PC-9 (cell line): Measurements from ENCODE around the gene NAT8L. TPM values are rescaled to one million over a fixed set of nuclear protein-coding genes. Genes with fewer than 3 reads are reported as not detected.

Source experiments
- BruUV-seq: library from RNA; stranded (reverse); fragments of 400-500 nt; replicated peaks from 2 replicates; lab custom pipeline; 2021; lab: Mats Ljungman, UMichigan
- CTCF ChIA-PET: fragments of 300-600 bp; sonication (Branson Sonifier 250); formaldehyde crosslinking; loops from one replicate; lab custom pipeline; 2022; ENCODE audit warnings: antibody characterized with exemption; lab: Charles Lee
- POLR2A ChIA-PET: fragments of 300-600 bp; sonication (Branson Sonifier 250); formaldehyde crosslinking; loops from one replicate; lab custom pipeline; 2022; ENCODE audit warnings: antibody characterized with exemption; ENCODE audit not compliant: unreplicated experiment; lab: Charles Lee
- DNase-seq, 2 experiments: peaks; one replicate each; pipeline versions ENCODE4 v3.0.0 to v3.0.0-alpha.2; 2015 to 2022; ENCODE audit warnings: mixed read lengths in 1 of 2
- H2AFZ ChIP-seq: fragments of 200-600 bp; sonication (generic); 2 replicates; pipeline ENCODE4 v1.8.1; 2017; ENCODE audit warnings: antibody characterized with exemption
- H3F3A ChIP-seq: fragments of 200-600 bp; sonication (generic); 2 replicates; pipeline ENCODE4 v1.8.1; 2017; ENCODE audit warnings: antibody characterized with exemption, mild to moderate bottlenecking, low read depth; ENCODE audit not compliant: insufficient read depth
- H3K27ac ChIP-seq: fragments of 200-600 bp; sonication (generic); 2 replicates; pipeline ENCODE4 v1.6.1; 2016; ENCODE audit warnings: mixed run types
- H3K27me3 ChIP-seq: fragments of 200-600 bp; sonication (generic); 2 replicates; pipeline ENCODE4 v1.6.1; 2016; ENCODE audit warnings: low read depth, mixed run types; ENCODE audit not compliant: insufficient read depth
- H3K36me3 ChIP-seq: fragments of 200-600 bp; sonication (generic); 2 replicates; pipeline ENCODE4 v1.6.1; 2016; ENCODE audit warnings: low read depth, mixed run types
- H3K4me1 ChIP-seq: fragments of 200-600 bp; sonication (generic); replicated peaks from 2 replicates; pipeline ENCODE4 v1.6.1; 2016; ENCODE audit warnings: mixed run types; ENCODE audit not compliant: insufficient read depth
- H3K4me2 ChIP-seq: fragments of 200-600 bp; sonication (generic); 2 replicates; pipeline ENCODE4 v1.6.1; 2017; ENCODE audit warnings: mixed run types
- H3K4me3 ChIP-seq: fragments of 200-600 bp; sonication (generic); 2 replicates; pipeline ENCODE4 v1.6.1; 2016; ENCODE audit warnings: mixed run types
- H3K79me2 ChIP-seq: fragments of 200-600 bp; sonication (generic); 2 replicates; pipeline ENCODE4 v1.6.1; 2017; ENCODE audit warnings: low read depth, mixed run types
- H3K9me2 ChIP-seq: fragments of 200-600 bp; sonication (generic); 2 replicates; pipeline ENCODE4 v1.8.1; 2017; ENCODE audit warnings: mild to moderate bottlenecking; ENCODE audit not compliant: insufficient read depth
- H3K9me3 ChIP-seq: fragments of 200-600 bp; sonication (generic); 2 replicates; pipeline ENCODE4 v1.8.1; 2016; ENCODE audit warnings: low read depth; ENCODE audit not compliant: insufficient read depth
- H4K20me1 ChIP-seq: fragments of 200-600 bp; sonication (generic); 2 replicates; pipeline ENCODE4 v1.8.1; 2017; ENCODE audit not compliant: insufficient read depth
- EZH2 ChIP-seq: fragments of 200-600 bp; sonication (generic); IDR thresholded peaks from 2 replicates; pipeline ENCODE4 v1.8.0; 2017; ENCODE audit warnings: antibody characterized with exemption, low read depth
- intact Hi-C: fragments of 100-400 bp; cut with micrococcal nuclease; formaldehyde crosslinking; loops from one replicate; pipeline ENCODE4 v1.10.0; 2022; ENCODE audit not compliant: unreplicated experiment
- total RNA-seq: library from RNA; stranded (reverse); gene quantifications from 2 replicates; pipeline ENCODE4 v1.2.3, GENCODE V29; 2021
- TF ChIP-seq, protein P1 (sequence below): fragments of 200-600 bp; sonication (generic); conservative IDR thresholded peaks from 2 replicates; pipeline ENCODE4 v1.6.1; 2017; ENCODE audit warnings: mixed run types, antibody characterized with exemption, mild to moderate bottlenecking, moderate library complexity

The NAT8L gene
- total RNA-seq, 1 experiment from 2014 or later: 2.1 TPM

DNA sequence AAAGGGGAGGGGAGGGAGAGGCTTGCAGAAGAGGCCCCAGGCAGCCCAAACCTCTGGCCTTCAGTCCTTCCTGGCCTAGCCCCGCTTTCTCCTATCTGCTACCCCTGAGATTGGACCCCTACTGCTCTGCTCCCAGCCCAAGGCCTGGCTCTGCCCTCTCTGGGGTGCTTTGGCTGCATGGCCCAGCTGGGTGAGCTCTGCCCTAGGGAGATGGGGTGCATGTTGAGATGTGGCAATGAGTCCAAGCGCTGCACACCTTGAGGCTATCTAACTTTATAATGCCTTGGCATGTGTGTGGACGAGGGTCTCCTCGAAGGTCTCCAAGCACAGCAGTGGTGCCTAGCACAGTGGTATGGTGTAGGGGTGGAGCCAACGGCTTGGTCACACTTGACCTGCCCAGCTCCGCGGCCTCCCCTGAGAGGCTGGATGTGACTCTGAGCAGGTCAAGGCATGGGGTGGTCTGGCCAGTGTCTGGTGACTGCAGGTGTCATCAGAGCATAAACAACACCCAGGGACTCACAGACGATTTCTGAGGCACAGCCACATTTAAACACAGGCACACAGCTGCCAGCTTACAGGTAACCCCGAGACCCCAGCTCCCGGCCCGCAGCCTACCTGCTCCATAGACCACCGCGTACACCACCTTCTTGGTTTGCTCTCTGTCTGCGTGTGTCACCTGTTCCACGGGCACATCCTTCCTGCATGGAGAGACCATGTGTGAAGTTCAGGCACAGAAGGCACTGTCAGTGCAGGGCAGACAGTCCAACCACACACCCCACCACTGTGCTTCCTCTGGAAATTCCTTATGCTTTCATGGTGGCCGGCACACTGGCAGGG, 36.3 kb downstream of the NAT8L start:
- intact Hi-C loops: loop anchor here (10.0 kb wide), 1 partner anchor 51 kb away; a partner anchor contains a TSS
- CTCF ChIA-PET: no interaction called here

DNA sequence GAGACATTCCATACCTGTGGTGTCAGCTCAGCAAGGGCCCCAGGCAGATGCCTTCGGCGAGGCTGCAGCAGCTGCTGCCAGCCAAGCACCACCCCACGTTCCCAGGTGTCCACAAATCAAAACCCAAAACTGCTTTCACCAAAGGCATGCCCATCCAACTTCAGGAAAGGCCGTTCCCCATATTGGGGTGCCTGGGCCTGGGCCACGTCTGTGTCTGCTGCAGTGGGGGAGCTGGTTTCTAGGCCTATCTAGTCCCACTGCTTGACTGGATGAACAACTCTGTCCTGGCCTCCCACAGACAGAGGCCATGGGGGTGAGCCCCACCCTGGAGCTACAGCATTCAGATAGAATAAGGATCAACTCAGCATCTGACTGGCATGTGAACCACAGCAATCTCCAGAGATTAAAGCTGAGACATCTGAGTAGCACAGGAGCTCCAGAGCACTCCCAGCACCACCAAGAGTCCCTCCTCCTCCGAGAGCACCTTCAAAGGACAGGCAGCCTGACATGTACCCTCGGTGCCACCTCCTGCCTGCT, 37.0 kb downstream of the NAT8L start:
- no peaks in the 10 kb centered on the region for H3K27me3 ChIP-seq
- no peaks in the 10 kb centered on the region for H3K79me2 ChIP-seq
- POLR2A ChIA-PET: no interaction called here
- BruUV-seq: no TSS peak
- H3F3A ChIP-seq: peaks cover 4% of the 10 kb centered on the region; the same call in 1 of the 2 replicates
- H3K36me3 ChIP-seq: no peaks in the 10 kb centered on the region
- H3K4me2 ChIP-seq: peak overlapping the region; percentile 37
- peaks cover 6% of the 10 kb centered on the region; the same call in 1 of the 2 replicates for H3K9me3 ChIP-seq
- CTCF ChIA-PET: no interaction called here
- no peak overlapping the region for H3K27ac ChIP-seq
- H4K20me1 ChIP-seq: no peaks in the 10 kb centered on the region
- H2AFZ ChIP-seq: no peak overlapping the region
- no peaks in the 10 kb centered on the region for H3K9me2 ChIP-seq
- peak; percentile 77 to 83 for DNase-seq
- TF ChIP-seq, protein P1, sequence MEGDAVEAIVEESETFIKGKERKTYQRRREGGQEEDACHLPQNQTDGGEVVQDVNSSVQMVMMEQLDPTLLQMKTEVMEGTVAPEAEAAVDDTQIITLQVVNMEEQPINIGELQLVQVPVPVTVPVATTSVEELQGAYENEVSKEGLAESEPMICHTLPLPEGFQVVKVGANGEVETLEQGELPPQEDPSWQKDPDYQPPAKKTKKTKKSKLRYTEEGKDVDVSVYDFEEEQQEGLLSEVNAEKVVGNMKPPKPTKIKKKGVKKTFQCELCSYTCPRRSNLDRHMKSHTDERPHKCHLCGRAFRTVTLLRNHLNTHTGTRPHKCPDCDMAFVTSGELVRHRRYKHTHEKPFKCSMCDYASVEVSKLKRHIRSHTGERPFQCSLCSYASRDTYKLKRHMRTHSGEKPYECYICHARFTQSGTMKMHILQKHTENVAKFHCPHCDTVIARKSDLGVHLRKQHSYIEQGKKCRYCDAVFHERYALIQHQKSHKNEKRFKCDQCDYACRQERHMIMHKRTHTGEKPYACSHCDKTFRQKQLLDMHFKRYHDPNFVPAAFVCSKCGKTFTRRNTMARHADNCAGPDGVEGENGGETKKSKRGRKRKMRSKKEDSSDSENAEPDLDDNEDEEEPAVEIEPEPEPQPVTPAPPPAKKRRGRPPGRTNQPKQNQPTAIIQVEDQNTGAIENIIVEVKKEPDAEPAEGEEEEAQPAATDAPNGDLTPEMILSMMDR: no peak
- TF ChIP-seq EZH2: no peak
- 0 out of 2 replicates have a peak, but pooled peaks cover 11% of the 10 kb centered on the region for H3K4me1 ChIP-seq
- no peak overlapping the region for H3K4me3 ChIP-seq
- intact Hi-C loops: loop anchor here (10.0 kb wide), 1 partner anchor 51 kb away; a partner anchor contains a TSS

More for the DNA sequence above, 36.3 kb downstream of the NAT8L start:
- Histone ChIP-seq H3K9me3 (peaks cover 6% of the 10 kb centered on the region; the same call in 1 of the 2 replicates), H3K27me3 (no peaks in the 10 kb centered on the region), H3K27ac (no peak overlapping the region), H3K4me3 (no peak overlapping the region), H3K9me2 (no peaks in the 10 kb centered on the region), H4K20me1 (no peaks in the 10 kb centered on the region), H3K4me2 (peak overlapping the region; percentile 37), H3K4me1 (0 out of 2 replicates have a peak, but pooled peaks cover 11% of the 10 kb centered on the region), H3F3A (peaks cover 4% of the 10 kb centered on the region; the same call in 1 of the 2 replicates), H3K79me2 (no peaks in the 10 kb centered on the region), H2AFZ (no peak overlapping the region), H3K36me3 (no peaks in the 10 kb centered on the region)
- DNase-seq: no peak
- TF ChIP-seq, protein P1: no peak
- no peak for TF ChIP-seq EZH2
- no TSS peak for BruUV-seq
- POLR2A ChIA-PET: no interaction called here

DNA sequence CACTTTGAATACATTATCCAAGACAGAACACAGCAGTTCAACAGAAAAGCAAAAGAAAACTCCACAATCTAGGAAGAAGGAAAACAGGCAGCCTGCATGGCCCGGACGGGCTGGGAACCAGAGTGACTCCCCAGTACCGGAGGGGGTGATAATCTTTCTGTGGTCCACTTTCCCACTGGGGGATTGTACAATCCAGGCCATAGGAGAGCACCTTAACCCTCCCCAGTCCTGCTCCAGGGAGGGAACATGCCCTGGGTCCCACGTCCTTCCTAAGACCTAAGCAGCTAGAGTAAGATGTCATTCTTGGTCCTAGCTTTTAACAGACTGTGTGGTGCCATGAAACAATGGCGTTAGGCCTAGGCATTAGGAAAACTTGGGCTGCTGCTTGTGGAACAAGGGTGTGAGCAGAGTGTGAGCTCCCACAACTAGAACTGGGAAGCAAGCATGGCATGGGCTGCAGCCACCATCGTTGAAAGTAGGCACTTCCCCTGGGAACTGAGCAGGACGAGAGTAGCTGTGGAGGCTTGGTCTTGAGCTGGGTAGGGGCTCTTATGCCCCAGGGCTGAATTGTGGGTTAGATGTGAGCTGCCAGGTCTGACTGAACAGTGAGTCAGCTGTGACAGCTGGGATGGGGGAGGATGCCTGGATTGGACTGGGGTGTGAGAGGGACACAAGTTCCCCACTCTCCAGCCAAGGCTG, 42.4 kb downstream of the NAT8L start:
- intact Hi-C loops: no loop called here
- H3K27ac ChIP-seq: no peak overlapping the region
- POLR2A ChIA-PET: no interaction called here
- H3K79me2 ChIP-seq: no peaks in the 10 kb centered on the region
- no peak overlapping the region for H3K4me3 ChIP-seq
- H3K4me2 ChIP-seq: no peak overlapping the region
- H3K27me3 ChIP-seq: no peaks in the 10 kb centered on the region; the same call in 1 of the 2 replicates
- no peaks in the 10 kb centered on the region for H3K9me2 ChIP-seq
- H3K36me3 ChIP-seq: no peaks in the 10 kb centered on the region
- 0 out of 2 replicates have a peak, but pooled peaks cover under 1% of the 10 kb centered on the region for H3K4me1 ChIP-seq
- no peak for TF ChIP-seq EZH2
- TF ChIP-seq, protein P1: no peak
- DNase-seq: peak; percentile 19 to 39
- CTCF ChIA-PET: no interaction called here
- peaks cover 15% of the 10 kb centered on the region for H3K9me3 ChIP-seq
- peaks cover 4% of the 10 kb centered on the region; the same call in 1 of the 2 replicates for H3F3A ChIP-seq
- no TSS peak for BruUV-seq
- no peaks in the 10 kb centered on the region for H4K20me1 ChIP-seq
- H2AFZ ChIP-seq: no peak overlapping the region
